SK-N-SH (cell line): ENCODE measurements around the gene TBXT.

Source experiments
- EP300 ChIP-seq, 2 experiments: IDR thresholded peaks; 2 replicates each; pipeline versions ENCODE4 v1.4.0 to v1.6.1; 2012; ENCODE audit warnings: borderline replicate concordance in 1 of 2, low read depth in 1 of 2, low read length in 1 of 2
- EZH2phosphoT487 ChIP-seq: fragments of 200-600 bp; sonication (generic); IDR thresholded peaks from 2 replicates; pipeline ENCODE4 v1.6.1; 2017; ENCODE audit warnings: low read depth, mixed run types, mild to moderate bottlenecking, antibody characterized with exemption, moderate library complexity, borderline replicate concordance
- NFIC ChIP-seq: IDR thresholded peaks from 2 replicates; pipeline ENCODE4 v1.4.0; 2012; ENCODE audit warnings: borderline replicate concordance
- POLR2AphosphoS5 ChIP-seq: IDR thresholded peaks from 2 replicates; pipeline ENCODE4 v1.6.1; 2012; ENCODE audit warnings: low read depth, low read length
- RAD21 ChIP-seq: IDR thresholded peaks from 2 replicates; pipeline ENCODE4 v1.6.1; 2012; ENCODE audit warnings: mild to moderate bottlenecking, low read length
- RCOR1 ChIP-seq: fragments of 150-350 bp; IDR thresholded peaks from 2 replicates; pipeline ENCODE4 v1.6.1; 2017; ENCODE audit warnings: antibody characterized with exemption, low read length
- TAF1 ChIP-seq: IDR thresholded peaks from 2 replicates; pipeline ENCODE4 v1.6.1; 2012; ENCODE audit warnings: low read depth, mild to moderate bottlenecking, low read length, moderate library complexity, borderline replicate concordance
- TCF12 ChIP-seq: IDR thresholded peaks from 2 replicates; pipeline ENCODE4 v1.4.0; 2012
- TEAD4 ChIP-seq: IDR thresholded peaks from 2 replicates; pipeline ENCODE4 v1.4.0; 2012; ENCODE audit warnings: mild to moderate bottlenecking, borderline replicate concordance; ENCODE audit not compliant: insufficient read depth
- YY1 ChIP-seq: IDR thresholded peaks from 2 replicates; pipeline ENCODE4 v1.4.0; 2012; ENCODE audit warnings: low read depth, mild to moderate bottlenecking
- TF ChIP-seq, protein P1 (sequence below): fragments of 200-600 bp; sonication (generic); IDR thresholded peaks from 2 replicates; pipeline ENCODE4 v1.6.1; 2017; ENCODE audit warnings: antibody characterized with exemption, mild to moderate bottlenecking, moderate library complexity
- TF ChIP-seq, protein P2 (sequence below): IDR thresholded peaks from 2 replicates; pipeline ENCODE4 v1.4.0; 2012; ENCODE audit warnings: low read depth, borderline replicate concordance
- TF ChIP-seq, protein P3 (sequence below): IDR thresholded peaks from 2 replicates; pipeline ENCODE4 v1.4.0; 2012; ENCODE audit warnings: low read depth, borderline replicate concordance

DNA sequence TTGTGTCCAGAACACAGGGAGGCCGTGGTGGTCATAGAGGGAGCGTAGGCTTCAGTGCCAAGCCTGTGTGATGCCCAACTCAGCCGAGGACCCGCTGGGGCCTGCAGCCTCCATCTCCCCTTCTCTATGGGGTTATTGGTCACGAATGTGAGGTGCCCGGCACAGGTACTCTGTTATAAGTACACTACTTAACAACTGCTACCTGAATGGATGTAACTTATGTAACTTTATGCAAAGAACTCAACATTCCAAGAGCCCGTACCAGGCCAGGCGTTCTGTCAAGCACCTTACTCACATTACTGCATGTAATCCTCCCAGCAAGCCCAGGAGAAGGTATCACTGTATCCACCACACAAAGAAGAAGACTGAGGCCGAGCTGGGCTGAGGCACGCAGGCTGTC lies 24.5 kb upstream of the TBXT start:
- TF ChIP-seq, protein P1, sequence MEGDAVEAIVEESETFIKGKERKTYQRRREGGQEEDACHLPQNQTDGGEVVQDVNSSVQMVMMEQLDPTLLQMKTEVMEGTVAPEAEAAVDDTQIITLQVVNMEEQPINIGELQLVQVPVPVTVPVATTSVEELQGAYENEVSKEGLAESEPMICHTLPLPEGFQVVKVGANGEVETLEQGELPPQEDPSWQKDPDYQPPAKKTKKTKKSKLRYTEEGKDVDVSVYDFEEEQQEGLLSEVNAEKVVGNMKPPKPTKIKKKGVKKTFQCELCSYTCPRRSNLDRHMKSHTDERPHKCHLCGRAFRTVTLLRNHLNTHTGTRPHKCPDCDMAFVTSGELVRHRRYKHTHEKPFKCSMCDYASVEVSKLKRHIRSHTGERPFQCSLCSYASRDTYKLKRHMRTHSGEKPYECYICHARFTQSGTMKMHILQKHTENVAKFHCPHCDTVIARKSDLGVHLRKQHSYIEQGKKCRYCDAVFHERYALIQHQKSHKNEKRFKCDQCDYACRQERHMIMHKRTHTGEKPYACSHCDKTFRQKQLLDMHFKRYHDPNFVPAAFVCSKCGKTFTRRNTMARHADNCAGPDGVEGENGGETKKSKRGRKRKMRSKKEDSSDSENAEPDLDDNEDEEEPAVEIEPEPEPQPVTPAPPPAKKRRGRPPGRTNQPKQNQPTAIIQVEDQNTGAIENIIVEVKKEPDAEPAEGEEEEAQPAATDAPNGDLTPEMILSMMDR: no peak
- TF ChIP-seq RAD21 (no peak), EZH2phosphoT487 (no peak), EP300 (IDR thresholded peaks at IDR 0.05; ENCODE audit: borderline replicate concordance in 1 of 2, low read depth in 1 of 2, low read length in 1 of 2) (no peak), TCF12 (no peak), NFIC (no peak), TEAD4 (no peak), POLR2AphosphoS5 (no peak), RCOR1 (no peak), YY1 (no peak), TAF1 (no peak)
- TF ChIP-seq, protein P2, sequence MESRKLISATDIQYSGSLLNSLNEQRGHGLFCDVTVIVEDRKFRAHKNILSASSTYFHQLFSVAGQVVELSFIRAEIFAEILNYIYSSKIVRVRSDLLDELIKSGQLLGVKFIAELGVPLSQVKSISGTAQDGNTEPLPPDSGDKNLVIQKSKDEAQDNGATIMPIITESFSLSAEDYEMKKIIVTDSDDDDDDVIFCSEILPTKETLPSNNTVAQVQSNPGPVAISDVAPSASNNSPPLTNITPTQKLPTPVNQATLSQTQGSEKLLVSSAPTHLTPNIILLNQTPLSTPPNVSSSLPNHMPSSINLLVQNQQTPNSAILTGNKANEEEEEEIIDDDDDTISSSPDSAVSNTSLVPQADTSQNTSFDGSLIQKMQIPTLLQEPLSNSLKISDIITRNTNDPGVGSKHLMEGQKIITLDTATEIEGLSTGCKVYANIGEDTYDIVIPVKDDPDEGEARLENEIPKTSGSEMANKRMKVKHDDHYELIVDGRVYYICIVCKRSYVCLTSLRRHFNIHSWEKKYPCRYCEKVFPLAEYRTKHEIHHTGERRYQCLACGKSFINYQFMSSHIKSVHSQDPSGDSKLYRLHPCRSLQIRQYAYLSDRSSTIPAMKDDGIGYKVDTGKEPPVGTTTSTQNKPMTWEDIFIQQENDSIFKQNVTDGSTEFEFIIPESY: no peak
- TF ChIP-seq, protein P3, sequence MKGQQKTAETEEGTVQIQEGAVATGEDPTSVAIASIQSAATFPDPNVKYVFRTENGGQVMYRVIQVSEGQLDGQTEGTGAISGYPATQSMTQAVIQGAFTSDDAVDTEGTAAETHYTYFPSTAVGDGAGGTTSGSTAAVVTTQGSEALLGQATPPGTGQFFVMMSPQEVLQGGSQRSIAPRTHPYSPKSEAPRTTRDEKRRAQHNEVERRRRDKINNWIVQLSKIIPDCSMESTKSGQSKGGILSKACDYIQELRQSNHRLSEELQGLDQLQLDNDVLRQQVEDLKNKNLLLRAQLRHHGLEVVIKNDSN: no peak
